Measurements from ENCODE around the gene KRT4.

DNA sequence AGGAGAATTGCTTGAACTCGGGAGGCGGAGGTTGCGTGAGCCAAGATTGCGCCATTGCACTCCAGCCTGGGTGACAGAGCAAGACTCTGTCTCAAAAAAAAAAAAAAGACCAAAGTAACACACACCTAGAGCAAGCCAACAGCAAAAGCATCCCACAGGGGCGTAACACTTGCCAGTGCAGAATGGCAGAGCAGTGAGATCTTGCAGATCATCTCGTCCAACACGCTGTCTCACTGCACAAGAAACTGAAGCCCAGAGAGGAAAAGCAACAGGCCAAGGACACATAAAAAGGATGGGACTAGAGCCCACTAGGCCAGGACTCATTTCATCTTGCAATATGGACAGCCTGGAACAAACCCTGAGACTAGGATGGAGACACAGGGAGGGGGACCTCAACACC, 47.6 kb upstream of the KRT4 start:
- TF ChIP-seq POLR2AphosphoS5 (IDR thresholded peaks at IDR 0.05; ENCODE audit: low read depth, low read length) = no peak
- TF ChIP-seq POLR2A (IDR thresholded peaks at IDR 0.05; ENCODE audit: low read depth, low read length) = no peak

Data from GM12892 (cell line).